GM21447 (cell line): ENCODE measurements around the gene E2F1.
"Not testable (repeated sequence)": the region's sequence is repeated elsewhere in the genome, so short reads cannot be mapped to it uniquely, and the experiment has no call there.

Experiments
- ATAC-seq: cut with Tn5 transposase; IDR thresholded peaks from one replicate; pipeline ENCODE4 v1.9.1; 2021; ENCODE audit not compliant: unreplicated experiment

The E2F1 gene

GRCh38 chr20:33711446-33711738 lies 25.2 kb upstream of the E2F1 start:
- ATAC-seq, result no peak

DNA sequence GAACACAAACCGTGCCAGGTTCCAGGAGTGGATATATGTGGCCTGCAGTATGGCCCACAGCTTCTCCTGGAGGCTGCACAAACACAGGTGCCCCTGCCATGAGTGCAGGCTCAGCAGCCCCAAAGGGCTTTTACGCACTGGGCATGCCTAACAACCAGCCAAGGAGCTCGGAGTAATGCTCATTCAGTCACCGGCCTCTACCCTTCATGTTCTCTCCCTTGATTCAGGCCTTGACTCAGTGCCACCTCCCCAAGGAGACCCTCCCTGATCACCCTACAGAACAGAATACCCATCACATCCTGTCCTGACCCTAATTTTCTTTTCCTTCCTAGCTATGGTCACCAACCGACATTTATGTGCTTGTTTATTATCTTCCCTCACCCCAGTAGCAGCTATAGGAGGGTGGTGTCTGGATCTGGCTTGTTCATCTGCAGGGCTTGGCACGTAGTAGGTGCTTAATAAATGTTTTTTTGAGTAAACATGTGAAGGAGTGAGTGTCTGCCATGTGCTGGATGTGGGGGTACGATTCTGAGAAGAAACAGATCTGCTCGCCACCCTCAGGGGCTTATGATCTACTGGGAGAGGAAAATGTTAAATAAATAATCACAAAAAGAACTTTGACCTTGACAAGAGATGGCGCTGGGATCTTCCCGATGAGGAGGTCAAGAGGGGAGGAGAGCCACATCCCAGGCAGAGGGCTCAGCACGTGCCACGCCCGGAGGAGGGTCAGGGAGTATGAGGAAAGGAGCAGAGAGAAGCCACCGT lies 24.7 kb upstream of the E2F1 start:
- ATAC-seq, result no peak

- no peak for ATAC-seq
Measured at GRCh38 chr20:33709905-33710541, 23.8 kb upstream of the E2F1 start.

DNA sequence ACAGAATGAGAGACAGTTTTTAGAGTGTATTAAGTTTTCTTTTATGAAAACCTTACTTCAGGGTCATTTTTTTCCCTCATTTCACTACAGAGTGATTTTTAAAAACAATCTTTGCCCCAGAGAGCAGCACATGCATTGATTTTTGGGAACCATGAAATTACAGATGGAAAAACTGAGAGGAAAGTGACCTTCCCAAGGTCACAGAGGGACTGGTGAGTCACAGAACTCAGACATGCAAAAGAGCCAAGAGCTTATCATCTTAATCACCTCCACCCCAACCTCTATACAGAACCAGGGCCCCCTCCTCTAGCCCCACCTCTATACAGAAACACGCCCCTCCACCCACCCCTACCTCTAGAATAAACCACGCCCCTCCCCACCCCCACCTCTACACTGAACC lies 23.2 kb upstream of the E2F1 start:
- ATAC-seq, result no peak

DNA sequence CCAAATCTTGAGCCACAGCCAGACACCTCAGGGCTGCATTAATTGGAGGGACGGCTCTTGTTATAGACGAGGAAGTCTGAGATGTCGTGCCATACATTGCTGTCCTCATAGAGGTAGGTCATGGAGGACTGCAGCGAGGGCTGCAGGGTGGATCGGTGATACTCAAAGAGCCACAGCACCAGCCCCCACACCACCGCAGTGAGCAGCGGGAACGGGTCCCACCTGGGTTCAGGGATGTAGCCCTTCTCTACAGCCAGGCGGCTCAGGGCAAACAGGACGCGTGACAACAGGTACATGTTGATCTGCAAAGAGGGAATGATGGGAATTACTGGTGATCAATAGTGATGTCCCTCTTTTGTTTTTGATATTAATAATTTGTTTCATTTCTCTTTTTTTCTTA lies 21.5 kb upstream of the E2F1 start:
- no peak for ATAC-seq

GRCh38 chr20:33704197-33704924 lies 18.2 kb upstream of the E2F1 start:
- no peak for ATAC-seq

DNA sequence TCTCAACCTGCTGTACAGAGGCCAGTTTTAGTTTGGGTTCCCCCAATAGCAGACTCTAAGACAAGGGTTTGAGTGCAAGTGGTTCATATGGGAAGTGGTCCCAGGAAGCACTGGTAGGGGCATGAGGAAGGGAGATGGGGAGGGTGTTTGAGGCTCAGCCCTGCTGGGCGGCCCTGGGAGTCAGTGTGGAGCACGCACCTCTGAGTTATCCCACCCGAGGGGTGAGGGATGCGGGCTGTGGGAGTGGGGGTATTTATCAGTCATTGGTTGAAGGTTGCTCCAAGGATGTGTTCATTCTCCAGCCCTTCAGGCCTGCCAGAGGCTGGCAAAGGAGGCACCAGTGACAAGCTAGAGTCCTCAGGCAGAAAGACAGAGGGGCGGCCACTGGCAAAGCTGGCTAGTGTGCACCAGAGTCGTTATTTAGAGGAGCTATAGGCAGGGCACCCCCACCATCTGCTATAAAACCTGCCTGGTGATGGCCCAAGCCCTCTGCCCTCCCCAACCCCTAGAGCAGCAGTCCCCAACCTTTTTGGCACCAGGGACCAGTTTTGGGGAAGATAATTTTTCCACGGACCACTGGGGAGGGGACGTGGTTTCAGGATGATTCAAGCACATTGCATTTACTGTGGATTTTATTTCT lies 17.4 kb upstream of the E2F1 start:
- no peak for ATAC-seq

DNA sequence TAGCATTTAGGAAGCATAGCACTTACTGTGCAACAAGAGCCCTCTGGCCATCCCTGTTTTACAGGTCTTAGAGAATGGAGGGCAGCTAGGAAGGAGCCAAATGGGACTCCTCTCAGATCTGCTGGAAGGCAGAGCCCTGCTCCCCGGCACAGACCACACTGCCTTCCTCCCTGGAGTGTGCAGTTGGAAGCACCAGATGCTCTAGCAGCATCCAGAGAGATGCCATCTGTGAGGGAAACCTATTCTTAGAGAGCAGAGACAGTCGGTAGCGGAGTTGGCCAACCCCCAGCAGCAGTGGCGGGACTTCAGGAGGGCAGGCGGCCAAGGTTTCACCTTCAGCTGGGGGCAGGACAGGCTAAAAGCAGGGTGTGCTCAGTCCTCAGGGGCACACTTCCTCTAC lies 16.7 kb upstream of the E2F1 start:
- no peak for ATAC-seq

- no peak for ATAC-seq
Measured at GRCh38 chr20:33701629-33702450, 15.7 kb upstream of the E2F1 start.

DNA sequence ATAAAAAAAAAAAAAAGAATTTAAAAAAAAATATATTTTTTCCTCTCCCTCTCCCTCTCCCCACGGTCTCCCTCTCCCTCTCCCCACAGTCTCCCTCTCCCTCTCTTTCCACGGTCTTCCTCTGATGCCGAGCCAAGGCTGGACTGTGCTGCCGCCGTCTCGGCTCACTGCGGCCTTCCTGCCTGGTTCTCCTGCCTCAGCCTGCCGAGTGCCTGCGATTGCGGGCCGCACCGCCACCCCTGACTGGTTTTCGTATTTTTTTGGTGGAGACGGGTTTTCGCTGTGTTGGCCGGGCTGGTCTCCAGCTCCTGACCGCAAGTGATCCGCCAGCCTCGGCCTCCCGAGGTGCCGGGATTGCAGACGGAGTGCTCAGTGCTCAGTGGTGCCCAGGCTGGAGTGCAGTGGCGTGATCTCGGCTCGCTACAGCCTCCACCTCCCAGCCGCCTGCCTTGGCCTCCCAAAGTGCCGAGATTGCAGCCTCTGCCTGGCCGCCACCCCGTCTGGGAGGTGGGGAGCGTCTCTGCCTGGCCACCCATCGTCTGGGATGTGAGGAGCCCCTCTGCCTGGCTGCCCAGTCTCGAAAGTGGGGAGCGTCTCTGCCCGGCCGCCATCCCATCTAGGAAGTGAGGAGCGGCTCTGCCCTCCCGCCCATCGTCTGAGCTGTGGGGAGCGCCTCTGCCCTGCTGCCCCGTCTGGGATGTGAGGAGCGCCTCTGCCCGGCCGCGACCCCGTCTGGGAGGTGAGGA lies 14.7 kb upstream of the E2F1 start:
- ATAC-seq, result not testable (repeated sequence)

DNA sequence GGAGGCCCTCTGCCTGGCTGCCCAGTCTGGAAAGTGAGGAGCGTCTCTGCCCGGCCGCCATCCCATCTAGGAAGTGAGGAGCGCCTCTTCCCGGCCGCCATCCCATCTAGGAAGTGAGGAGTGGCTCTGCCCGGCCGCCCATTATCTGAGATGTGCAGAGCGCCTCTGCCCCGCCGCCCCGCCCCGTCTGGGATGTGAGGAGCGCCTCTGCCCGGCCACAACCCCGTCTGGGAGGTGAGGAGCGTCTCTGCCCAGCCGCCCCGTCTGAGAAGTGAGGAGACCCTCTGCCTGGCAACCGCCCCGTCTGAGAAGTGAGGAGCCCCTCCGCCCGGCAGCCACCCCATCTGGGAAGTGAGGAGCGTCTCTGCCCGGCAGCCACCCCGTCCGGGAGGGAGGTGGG lies 12.8 kb upstream of the E2F1 start:
- not testable (repeated sequence) for ATAC-seq

DNA sequence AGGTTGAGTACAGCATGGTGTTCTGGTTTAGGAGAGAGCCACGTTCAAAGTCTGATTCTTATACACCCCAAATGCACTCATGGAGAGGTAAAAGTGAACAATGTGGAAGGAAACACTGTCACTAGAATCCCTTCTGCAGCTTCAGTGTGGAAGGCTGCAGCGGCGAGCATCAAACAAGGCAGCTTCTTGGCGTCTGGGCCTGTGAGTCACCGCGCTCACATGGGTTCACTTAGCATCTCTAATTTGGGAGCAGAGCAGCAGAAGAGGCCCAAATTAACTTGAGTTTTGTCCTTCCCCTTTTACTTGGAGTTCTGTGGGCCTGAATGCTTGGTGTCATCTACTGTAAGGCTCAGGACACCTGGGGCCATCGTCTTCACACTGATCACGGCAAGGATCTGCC lies 10.9 kb upstream of the E2F1 start:
- no peak for ATAC-seq

GRCh38 chr20:33696448-33696847 lies 10.3 kb upstream of the E2F1 start:
- no peak for ATAC-seq

GRCh38 chr20:33694639-33695012 lies 8.4 kb upstream of the E2F1 start:
- no peak for ATAC-seq

DNA sequence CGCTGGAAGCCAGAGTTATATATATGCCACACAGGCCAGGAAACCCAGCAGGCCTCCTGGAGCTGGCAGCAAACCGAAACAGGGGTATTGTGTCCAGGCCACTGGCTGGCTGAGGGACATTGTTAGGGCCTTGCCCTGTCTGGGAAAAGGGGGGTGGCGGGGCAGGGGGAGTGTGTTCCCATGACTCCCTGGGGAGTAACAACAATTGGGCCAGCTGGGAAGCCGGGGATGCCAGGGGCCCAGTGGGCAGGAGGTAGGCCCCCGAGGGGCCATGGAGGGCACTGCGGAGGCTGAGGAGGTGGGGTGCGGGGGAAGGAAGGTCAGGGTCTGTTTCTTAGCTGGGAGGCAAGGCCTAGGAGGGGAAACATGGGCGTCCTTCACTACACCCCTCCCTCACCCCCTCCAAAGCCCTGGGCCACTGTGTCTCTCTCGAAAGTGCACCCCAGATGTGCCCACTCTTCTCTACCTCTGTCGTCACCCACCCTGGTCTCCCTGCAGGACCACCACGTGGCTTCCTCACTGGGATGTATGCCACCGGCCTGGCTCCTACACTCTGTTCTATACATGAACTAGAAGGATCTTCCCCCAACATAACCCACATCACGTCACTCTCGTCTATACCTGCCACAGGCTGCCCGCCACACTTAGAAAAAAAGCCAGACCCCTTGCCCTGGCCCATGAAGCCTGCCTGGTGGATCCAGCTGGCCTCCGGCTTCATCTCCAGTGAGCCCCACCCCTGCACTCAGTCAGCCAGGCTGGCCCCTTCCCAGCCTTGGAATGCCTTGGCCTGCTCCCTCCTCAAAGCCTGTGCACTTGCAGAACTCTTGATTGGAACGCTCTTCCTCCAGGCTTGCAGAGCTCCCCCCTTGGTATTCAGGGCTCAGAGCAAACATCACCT lies 7.8 kb upstream of the E2F1 start:
- no peak for ATAC-seq

DNA sequence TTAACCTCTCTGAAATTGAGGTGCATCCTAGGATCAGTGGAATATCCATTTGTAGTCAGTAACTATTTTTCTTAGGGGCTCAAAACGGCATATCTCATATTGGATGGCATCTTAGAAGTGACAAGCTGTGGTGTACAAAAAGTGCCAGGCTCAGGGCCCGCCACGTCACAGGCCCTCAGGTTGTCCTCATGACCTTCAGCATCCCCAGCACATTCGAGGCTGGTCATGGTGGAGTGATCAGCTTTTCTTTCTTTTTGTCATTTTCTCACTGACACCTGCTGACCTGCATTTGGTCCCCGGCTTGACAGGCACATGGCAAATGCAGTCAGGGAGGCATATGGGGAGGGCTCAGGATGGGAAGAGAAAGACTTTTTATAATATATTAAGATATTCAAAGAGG lies 7.1 kb upstream of the E2F1 start:
- ATAC-seq, result no peak

DNA sequence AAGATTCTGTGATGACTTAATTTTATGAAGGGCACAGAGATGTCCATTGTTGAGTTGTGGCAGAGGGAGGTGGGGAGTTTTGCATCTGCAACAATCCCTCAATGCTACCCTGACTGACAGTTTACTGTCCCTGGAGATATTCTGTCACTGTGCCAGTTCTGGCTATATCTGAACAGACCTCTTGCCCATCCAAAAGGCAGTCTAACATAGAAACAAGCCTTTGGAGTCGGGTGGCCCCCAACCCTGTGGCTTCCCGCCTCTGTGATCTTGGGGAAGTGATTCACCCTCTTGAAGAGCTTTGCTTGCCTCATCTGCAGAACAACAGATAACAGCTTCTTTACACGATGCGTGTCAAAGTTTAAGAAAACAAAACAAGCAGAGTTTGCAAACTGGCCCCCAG lies 3.8 kb upstream of the E2F1 start:
- no peak for ATAC-seq

DNA sequence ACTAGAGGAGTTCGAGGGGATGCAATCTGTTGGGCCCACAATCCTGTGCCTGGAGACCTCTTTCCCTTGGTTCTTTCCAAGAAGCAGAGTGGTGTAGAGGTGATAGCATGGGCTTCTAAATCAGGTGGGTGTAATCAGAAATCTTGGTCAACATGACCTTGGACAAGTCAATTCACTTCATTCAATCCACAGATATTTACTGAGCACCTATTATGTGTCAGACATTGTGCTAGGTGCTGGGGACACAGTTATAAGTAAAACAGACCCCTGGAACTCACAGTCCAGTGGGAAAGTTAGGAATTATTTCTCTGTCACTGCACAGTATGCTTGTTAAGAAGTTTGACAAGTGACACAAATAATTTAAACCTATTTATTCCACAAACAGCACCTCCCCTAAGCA lies 3.3 kb upstream of the E2F1 start:
- no peak for ATAC-seq

- no peak for ATAC-seq
Measured at GRCh38 chr20:33688938-33689424, 2.8 kb upstream of the E2F1 start.
